Adrenal gland (tissue), 5 donors: Measurements from ENCODE around the gene NTRK1.

Source experiments
- POLR2A ChIP-seq, 2 donors: fragments of 450-650 bp; IDR thresholded peaks; one replicate each; pipeline ENCODE4 v1.6.1; 2017; ENCODE audit warnings: antibody characterized with exemption in 2 of 2, mild to moderate bottlenecking in 2 of 2, moderate library complexity in 1 of 2
- TF ChIP-seq, protein P1 (sequence below), 6 experiments: fragments of 450-650 bp in 4 of 6; fragments of 200-600 bp in 2 of 6; sonication (generic) in 1 of 6; IDR thresholded peaks; 1 replicate in 5 of 6; 2 replicates in 1 of 6; pipeline versions ENCODE4 v1.5.1 to v1.8.0; 2016 to 2021; ENCODE audit warnings: antibody characterized with exemption in 6 of 6, mild to moderate bottlenecking in 2 of 6, moderate library complexity in 1 of 6
- donor health status: DM: no; HTN: no; CAD: no.

- TF ChIP-seq, protein P1, sequence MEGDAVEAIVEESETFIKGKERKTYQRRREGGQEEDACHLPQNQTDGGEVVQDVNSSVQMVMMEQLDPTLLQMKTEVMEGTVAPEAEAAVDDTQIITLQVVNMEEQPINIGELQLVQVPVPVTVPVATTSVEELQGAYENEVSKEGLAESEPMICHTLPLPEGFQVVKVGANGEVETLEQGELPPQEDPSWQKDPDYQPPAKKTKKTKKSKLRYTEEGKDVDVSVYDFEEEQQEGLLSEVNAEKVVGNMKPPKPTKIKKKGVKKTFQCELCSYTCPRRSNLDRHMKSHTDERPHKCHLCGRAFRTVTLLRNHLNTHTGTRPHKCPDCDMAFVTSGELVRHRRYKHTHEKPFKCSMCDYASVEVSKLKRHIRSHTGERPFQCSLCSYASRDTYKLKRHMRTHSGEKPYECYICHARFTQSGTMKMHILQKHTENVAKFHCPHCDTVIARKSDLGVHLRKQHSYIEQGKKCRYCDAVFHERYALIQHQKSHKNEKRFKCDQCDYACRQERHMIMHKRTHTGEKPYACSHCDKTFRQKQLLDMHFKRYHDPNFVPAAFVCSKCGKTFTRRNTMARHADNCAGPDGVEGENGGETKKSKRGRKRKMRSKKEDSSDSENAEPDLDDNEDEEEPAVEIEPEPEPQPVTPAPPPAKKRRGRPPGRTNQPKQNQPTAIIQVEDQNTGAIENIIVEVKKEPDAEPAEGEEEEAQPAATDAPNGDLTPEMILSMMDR (IDR thresholded peaks at IDR 0.05): no peak
- no peak for TF ChIP-seq POLR2A (IDR thresholded peaks at IDR 0.05)
Measured at GRCh38 chr1:156876281-156876680, 15.6 kb downstream of the NTRK1 start.
